H9 (cell line): Measurements from ENCODE around the gene ASL. TPM values are rescaled to one million over a fixed set of nuclear protein-coding genes. Genes with fewer than 3 reads are reported as not detected.

Source experiments
- DNase-seq: peaks from one replicate; pipeline ENCODE4 v3.0.0-alpha.2; 2017
- H2AFZ ChIP-seq: one replicate; pipeline ENCODE4 v1.6.1; 2013; ENCODE audit warnings: mild to moderate bottlenecking, low read length, control low read depth, moderate library complexity
- H2AK5ac ChIP-seq: 2 replicates; pipeline ENCODE4 v1.6.1; 2013; ENCODE audit warnings: low read length, control low read depth, mixed read lengths; ENCODE audit not compliant: insufficient read length
- H2BK120ac ChIP-seq: one replicate; pipeline ENCODE4 v1.6.1; 2013; ENCODE audit warnings: low read depth, mild to moderate bottlenecking, low read length, control low read depth, inconsistent platforms; ENCODE audit not compliant: poor library complexity, severe bottlenecking
- H2BK12ac ChIP-seq: 2 replicates; pipeline ENCODE4 v1.6.1; 2013; ENCODE audit warnings: low read length, control low read depth, mixed read lengths, low read depth; ENCODE audit not compliant: insufficient read length
- H2BK15ac ChIP-seq: 2 replicates; pipeline ENCODE4 v1.6.1; 2013; ENCODE audit warnings: low read depth, low read length, control low read depth
- H2BK20ac ChIP-seq: one replicate; pipeline ENCODE4 v1.6.1; 2013; ENCODE audit warnings: low read depth, mild to moderate bottlenecking, low read length, control low read depth, inconsistent platforms; ENCODE audit not compliant: poor library complexity, severe bottlenecking
- H2BK5ac ChIP-seq: 2 replicates; pipeline ENCODE4 v1.6.1; 2013; ENCODE audit warnings: low read length, control low read depth, mixed read lengths; ENCODE audit not compliant: insufficient read length
- H3K14ac ChIP-seq: 2 replicates; pipeline ENCODE4 v1.6.1; 2013; ENCODE audit warnings: low read length, control low read depth; ENCODE audit not compliant: insufficient read depth
- H3K18ac ChIP-seq: 2 replicates; pipeline ENCODE4 v1.6.1; 2013; ENCODE audit warnings: low read depth, mild to moderate bottlenecking, mixed read lengths, low read length, control low read depth; ENCODE audit not compliant: insufficient read length
- H3K23ac ChIP-seq: 2 replicates; pipeline ENCODE4 v1.6.1; 2013; ENCODE audit warnings: low read length, control low read depth, mixed read lengths, low read depth; ENCODE audit not compliant: insufficient read length
- H3K23me2 ChIP-seq: 2 replicates; pipeline ENCODE4 v1.6.1; 2013; ENCODE audit warnings: low read depth, mild to moderate bottlenecking, mixed read lengths, low read length, control low read depth; ENCODE audit not compliant: insufficient read length, poor library complexity, severe bottlenecking
- H3K27ac ChIP-seq: 2 replicates; pipeline ENCODE4 v1.5.1; 2013; ENCODE audit warnings: low read length, control low read depth, mixed read lengths, low read depth; ENCODE audit not compliant: insufficient read length
- H3K27me3 ChIP-seq: 2 replicates; pipeline ENCODE4 v1.6.1; 2013; ENCODE audit warnings: low read length, control low read depth, inconsistent platforms; ENCODE audit not compliant: insufficient read depth
- H3K4ac ChIP-seq: 2 replicates; pipeline ENCODE4 v1.6.1; 2013; ENCODE audit warnings: low read depth, mild to moderate bottlenecking, control low read depth, inconsistent platforms, low read length, moderate library complexity
- H3K4me1 ChIP-seq: 2 replicates; pipeline ENCODE4 v1.6.1; 2013; ENCODE audit warnings: low read length, control low read depth, inconsistent platforms; ENCODE audit not compliant: insufficient read depth
- H3K4me2 ChIP-seq: 2 replicates; pipeline ENCODE4 v1.6.1; 2013; ENCODE audit warnings: low read length, control low read depth, mixed read lengths; ENCODE audit not compliant: insufficient read length, insufficient read depth
- H3K56ac ChIP-seq: 2 replicates; pipeline ENCODE4 v1.6.1; 2013; ENCODE audit warnings: low read depth, mild to moderate bottlenecking, mixed read lengths, low read length, control low read depth; ENCODE audit not compliant: insufficient read length
- H3K79me1 ChIP-seq: 2 replicates; pipeline ENCODE4 v1.6.1; 2013; ENCODE audit warnings: low read depth, mild to moderate bottlenecking, moderate library complexity, low read length, control low read depth, inconsistent platforms; ENCODE audit not compliant: insufficient read depth, poor library complexity, severe bottlenecking
- H3K79me2 ChIP-seq: 2 replicates; pipeline ENCODE4 v1.6.1; 2013; ENCODE audit warnings: low read length, control low read depth, inconsistent platforms; ENCODE audit not compliant: insufficient read depth
- H3K9ac ChIP-seq: 2 replicates; pipeline ENCODE4 v1.6.1; 2013; ENCODE audit warnings: low read length, control low read depth, mixed read lengths; ENCODE audit not compliant: insufficient read length; ENCODE audit errors: extremely low read depth
- H3K9me3 ChIP-seq: one replicate; pipeline ENCODE4 v1.6.1; 2013; ENCODE audit warnings: low read depth, low read length, inconsistent platforms; ENCODE audit not compliant: control insufficient read depth
- H3T11ph ChIP-seq: one replicate; pipeline ENCODE4 v1.6.1; 2013; ENCODE audit warnings: mild to moderate bottlenecking, low read length, control low read depth, inconsistent platforms
- H4K20me1 ChIP-seq: one replicate; pipeline ENCODE4 v1.6.1; 2013; ENCODE audit not compliant: control insufficient read depth, insufficient read length, insufficient read depth
- H4K5ac ChIP-seq: 2 replicates; pipeline ENCODE4 v1.6.1; 2013; ENCODE audit warnings: low read depth, mild to moderate bottlenecking, mixed read lengths, low read length, control low read depth; ENCODE audit not compliant: insufficient read length
- H4K8ac ChIP-seq: replicated peaks from 2 replicates; pipeline ENCODE4 v1.6.1; 2013; ENCODE audit warnings: low read length, control low read depth, mixed read lengths, low read depth; ENCODE audit not compliant: insufficient read length
- H4K91ac ChIP-seq: 2 replicates; pipeline ENCODE4 v1.6.1; 2013; ENCODE audit warnings: low read depth, mild to moderate bottlenecking, moderate library complexity, mixed read lengths, low read length, control low read depth; ENCODE audit not compliant: insufficient read length
- H3K27ac Mint-ChIP-seq, 3 experiments: 2 replicates in 2 of 3; 3 replicates in 1 of 3; pipeline ENCODE4 v1.8.0; 2020 to 2021; ENCODE audit warnings: mixed read lengths in 3 of 3, mild to moderate bottlenecking in 1 of 3, moderate library complexity in 1 of 3
- H3K27me3 Mint-ChIP-seq: 2 replicates; pipeline ENCODE4 v1.8.0; 2021; ENCODE audit warnings: low read depth, mild to moderate bottlenecking, moderate library complexity, mixed read lengths
- H3K36me3 Mint-ChIP-seq, 3 experiments: 2 replicates in 2 of 3; 3 replicates in 1 of 3; pipeline ENCODE4 v1.8.0; 2020 to 2021; ENCODE audit warnings: low read depth in 3 of 3, mixed read lengths in 3 of 3; ENCODE audit not compliant: insufficient read depth in 1 of 3
- H3K4me1 Mint-ChIP-seq, 2 experiments: 2 replicates each; pipeline ENCODE4 v1.8.0; 2020; ENCODE audit warnings: mixed read lengths in 2 of 2
- H3K4me3 Mint-ChIP-seq, 2 experiments: 2 replicates in 1 of 2; 3 replicates in 1 of 2; pipeline ENCODE4 v1.8.0; 2020 to 2021; ENCODE audit warnings: mild to moderate bottlenecking in 2 of 2, mixed read lengths in 2 of 2, moderate library complexity in 1 of 2
- H3K9me3 Mint-ChIP-seq, 2 experiments: 2 replicates in 1 of 2; 3 replicates in 1 of 2; pipeline ENCODE4 v1.8.0; 2020; ENCODE audit warnings: mild to moderate bottlenecking in 2 of 2, mixed read lengths in 2 of 2, moderate library complexity in 1 of 2
- CTCF ChIP-seq: fragments of 200-600 bp; sonication (generic); conservative IDR thresholded peaks from 3 replicates; pipeline ENCODE4 v1.8.0; 2021; ENCODE audit warnings: antibody characterized with exemption, mild to moderate bottlenecking
- WGBS: extraction: QIAGEN DNeasy Blood & Tissue Kit; methylation state at CpG from one replicate; pipeline ENCODE4 v1.1.7; 2013; ENCODE audit warnings: missing lambda C conversion rate, low lambda C conversion rate, mixed read lengths; ENCODE audit not compliant: insufficient read length; ENCODE audit errors: extremely low coverage; 5-methylcytosine and 5-hydroxymethylcytosine counted together
- total RNA-seq: library from RNA; stranded (reverse); gene quantifications from 2 replicates; pipeline ENCODE4 v1.2.1, GENCODE V29; 2021

The ASL gene
- total RNA-seq, 1 experiment from 2014 or later, result 30.7 TPM

- peaks cover 6% of the 10 kb centered on the region for H3K79me1 ChIP-seq
- H2BK5ac ChIP-seq, result no peak overlapping the region
- no peaks in the 10 kb centered on the region for H3K79me2 ChIP-seq
- H2AK5ac ChIP-seq, result no peak overlapping the region
- peaks cover 2% of the 10 kb centered on the region; the same call in 1 of the 2 replicates for H3K27me3 Mint-ChIP-seq
- peaks cover 4% of the 10 kb centered on the region for H3K23me2 ChIP-seq
- no CpG with 5 or more reads among the region's 11 CpGs for WGBS
- H4K91ac ChIP-seq, result no peak overlapping the region
- H3K14ac ChIP-seq, result no peak overlapping the region; the same call in 1 of the 2 replicates
- no peak overlapping the region for H4K5ac ChIP-seq
- peaks cover 3% of the 10 kb centered on the region; the same call in 1 of the 2 replicates for H3K4me1 ChIP-seq
- H3K27ac ChIP-seq, result no peak overlapping the region
- H3K9ac ChIP-seq, result peak overlapping the region; percentile 55
- H3K9me3 Mint-ChIP-seq, result no peaks in the 10 kb centered on the region
- no peaks in the 10 kb centered on the region for H4K20me1 ChIP-seq
- peak overlapping the region; percentile 72 for H3K4me2 ChIP-seq
- no peak overlapping the region for H3K4ac ChIP-seq
- H2BK120ac ChIP-seq, result no peak overlapping the region
- H3K36me3 Mint-ChIP-seq, result peaks cover 0 to 5% (median 3%) of the 10 kb centered on the region in 3 experiments; a peak in 5 of 7 replicates
- H2AFZ ChIP-seq, result no peak overlapping the region
- peaks cover 8 to 16% of the 10 kb centered on the region in 2 experiments for H3K4me1 Mint-ChIP-seq
- no peaks in the 10 kb centered on the region for H3K9me3 ChIP-seq
- H3K27ac Mint-ChIP-seq, result peak overlapping the region in 2 of 3 experiments; percentile 23 to 44; a peak in 2 of 7 replicates
- H3K4me3 Mint-ChIP-seq, result peak overlapping the region; percentile 78 to 92
- no peak overlapping the region for H2BK15ac ChIP-seq
- no peak overlapping the region for H3T11ph ChIP-seq
- H2BK12ac ChIP-seq, result no peak overlapping the region
- H3K27me3 ChIP-seq, result no peaks in the 10 kb centered on the region
- H3K18ac ChIP-seq, result no peak overlapping the region
- no peak overlapping the region for H3K56ac ChIP-seq
- TF ChIP-seq CTCF, result no peak
- H3K23ac ChIP-seq, result no peak overlapping the region
- no peak for DNase-seq
- H2BK20ac ChIP-seq, result no peak overlapping the region
- no peak overlapping the region for H4K8ac ChIP-seq
These were observed 1.1 kb downstream of the ASL start for GRCh38 chr7:66076462-66077329.
